Stimulated activated naive CD8-positive, alpha-beta T cell treated with anti-CD3 and anti-CD28 coated beads, Interleukin-15, amount 100 ng/mL, for 72 hours (primary cell): ENCODE data around the gene TBL2.
"Not testable (repeated sequence)": the region's sequence is repeated elsewhere in the genome, so short reads cannot be mapped to it uniquely, and the experiment has no call there.

Experiments
- ATAC-seq: fragments of 150-1000 bp; cut with Tn5 transposase; 2 replicates; pipeline ENCODE4 v1.10.0; 2021; ENCODE audit warnings: mild to moderate bottlenecking, moderate library complexity
- DNase-seq, 2 donors: peaks; one replicate each; pipeline ENCODE4 v3.0.0; 2021 to 2022
- H3K27ac Mint-ChIP-seq, 2 donors: one replicate each; pipeline ENCODE4 v1.8.0; 2022; ENCODE audit warnings: mild to moderate bottlenecking in 2 of 2, mixed read lengths in 2 of 2, moderate library complexity in 2 of 2
- H3K27me3 Mint-ChIP-seq: one replicate; pipeline ENCODE4 v1.8.0; 2022; ENCODE audit warnings: mixed read lengths
- H3K4me1 Mint-ChIP-seq: one replicate; pipeline ENCODE4 v1.8.0; 2022; ENCODE audit warnings: mild to moderate bottlenecking, mixed read lengths
- H3K4me3 Mint-ChIP-seq, 2 donors: one replicate each; pipeline ENCODE4 v1.8.0; 2022; ENCODE audit warnings: mild to moderate bottlenecking in 2 of 2, mixed read lengths in 2 of 2, moderate library complexity in 1 of 2
- H3K9me3 Mint-ChIP-seq, 2 donors: one replicate each; pipeline ENCODE4 v1.8.0; 2022; ENCODE audit warnings: mixed read lengths in 2 of 2

TBL2 gene

GRCh38 chr7:73565675-73566340 is 12.6 kb downstream of the TBL2 start:
- ATAC-seq = peak; percentile 34
- no peak for DNase-seq
- H3K9me3 Mint-ChIP-seq = no peaks in the 10 kb centered on the region
- H3K27me3 Mint-ChIP-seq = no peaks in the 10 kb centered on the region
- peaks cover 24% of the 10 kb centered on the region for H3K4me1 Mint-ChIP-seq
- H3K27ac Mint-ChIP-seq = peak overlapping the region in 1 of 2 donors; percentile 7
- H3K4me3 Mint-ChIP-seq = peak overlapping the region; percentile 40 to 74

DNA sequence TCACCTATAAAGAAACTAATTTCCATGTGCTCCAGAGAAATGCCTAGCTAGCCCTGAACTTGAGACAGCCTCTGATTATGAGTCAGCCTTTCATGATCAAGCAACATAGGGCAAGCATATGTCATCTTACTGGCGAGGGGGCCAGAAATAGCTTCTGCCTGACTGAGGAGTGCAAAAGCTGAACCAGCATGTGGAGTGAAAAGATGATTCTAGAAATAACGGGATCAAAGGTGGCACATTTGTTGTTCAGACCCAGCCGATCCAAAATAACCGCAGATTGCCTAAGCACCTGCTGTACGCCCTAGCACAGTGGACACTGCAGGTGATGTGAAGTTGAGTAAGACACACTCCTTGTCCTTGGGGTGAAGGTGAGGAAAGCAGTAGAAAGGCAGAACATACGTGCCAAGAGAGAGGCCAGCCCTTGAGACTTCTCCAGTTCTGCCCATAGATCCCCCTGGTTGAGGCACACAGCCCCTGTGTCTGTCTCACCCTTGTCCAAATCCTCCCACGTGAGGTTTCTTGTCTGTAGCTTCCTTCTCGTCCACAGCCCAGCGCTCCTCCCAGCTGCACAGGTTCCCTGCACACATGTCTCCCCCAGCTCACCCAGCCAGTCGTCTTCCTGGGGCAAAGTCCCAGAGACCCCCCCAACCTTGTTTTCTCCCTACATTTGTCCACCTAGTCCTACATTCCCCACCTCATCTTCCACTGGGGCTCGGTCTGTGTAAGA is 18.1 kb downstream of the TBL2 start:
- no peak for DNase-seq

DNA sequence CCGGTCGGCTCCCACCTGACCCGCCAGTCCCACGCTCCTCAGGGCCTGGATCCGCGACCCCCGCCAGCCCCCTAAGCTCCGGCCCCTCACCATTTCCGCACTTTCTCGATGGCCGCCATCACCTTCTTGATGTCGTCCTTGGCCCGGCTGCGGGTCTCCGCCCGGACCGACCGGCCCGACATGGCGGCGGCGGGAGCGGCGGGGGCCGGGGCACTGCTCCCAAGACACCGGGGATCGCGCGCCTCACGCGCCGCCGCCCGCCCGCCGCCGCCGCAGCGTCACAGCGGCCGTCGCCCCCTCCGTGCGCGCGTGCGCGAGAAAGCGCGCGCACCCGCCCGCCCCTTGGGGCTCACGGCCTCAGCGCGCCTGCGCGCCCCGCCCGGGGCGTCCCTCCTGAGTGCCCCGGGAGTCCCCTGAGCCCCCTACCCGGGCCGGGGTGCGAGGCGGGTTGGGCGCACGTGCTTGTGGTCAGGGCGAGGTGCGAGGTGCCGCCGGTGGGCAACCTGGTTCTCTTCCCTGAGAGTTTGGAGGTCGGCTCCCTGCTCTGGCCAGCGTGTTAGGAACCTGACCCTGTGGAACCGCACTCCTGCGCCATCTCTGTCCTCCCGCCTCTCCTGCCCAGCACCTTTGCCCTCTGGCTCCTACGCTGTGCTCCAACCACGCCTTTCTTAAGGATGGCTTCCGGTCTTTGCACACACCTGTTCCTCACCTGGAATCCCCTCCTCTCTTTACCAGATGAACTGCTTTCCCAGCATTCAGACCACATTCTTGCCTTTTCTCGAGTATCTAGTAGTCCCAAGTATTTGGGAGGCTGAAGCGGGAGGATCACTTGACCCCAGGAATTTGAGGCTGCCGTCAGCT is 20.8 kb downstream of the TBL2 start, which contains the start of gene BCL7B:
BCL7B (minus strand) TSS at position 294 of the 861 bp plus-strand sequence; CDS start at position 182, 112 bp downstream.
- H3K4me1 Mint-ChIP-seq = peaks cover 42% of the 10 kb centered on the region
- H3K27ac Mint-ChIP-seq = peak within 1 kb of the TSS; percentile 99
- H3K27me3 Mint-ChIP-seq = no peaks in the 10 kb centered on the region
- ATAC-seq = peak; percentile 77
- DNase-seq = peak; percentile 81 to 83
- peak within 1 kb of the TSS; percentile 95 for H3K4me3 Mint-ChIP-seq
- no peaks in the 10 kb centered on the region for H3K9me3 Mint-ChIP-seq

More for the DNA sequence above, 18.1 kb downstream of the TBL2 start:
- Mint-ChIP-seq H3K9me3 (no peaks in the 10 kb centered on the region), H3K27ac (no peak overlapping the region), H3K4me1 (peaks cover 31% of the 10 kb centered on the region), H3K4me3 (no peak overlapping the region), H3K27me3 (no peaks in the 10 kb centered on the region)
- no peak for ATAC-seq

DNA sequence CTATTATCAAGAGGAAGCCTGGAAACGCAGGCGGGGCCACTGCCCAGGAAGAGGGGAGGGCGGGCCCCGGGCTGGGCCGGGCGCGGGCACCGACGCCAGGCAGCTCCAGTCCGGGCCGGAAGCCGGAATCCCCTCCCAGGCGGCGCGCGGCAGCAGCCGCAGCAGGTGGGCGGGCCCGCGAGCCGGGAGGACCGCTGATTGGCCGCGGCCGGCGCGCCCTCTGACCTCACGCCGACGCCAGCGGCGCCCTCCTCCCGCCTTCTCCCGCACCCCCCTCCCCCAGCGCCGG is 21.3 kb downstream of the TBL2 start:
- peak overlapping the region; percentile 97 to 99 for H3K27ac Mint-ChIP-seq
- no peaks in the 10 kb centered on the region for H3K9me3 Mint-ChIP-seq
- DNase-seq (peak; percentile 90 to 93), ATAC-seq (peak; percentile 95)
- peaks cover 46% of the 10 kb centered on the region for H3K4me1 Mint-ChIP-seq
- no peaks in the 10 kb centered on the region for H3K27me3 Mint-ChIP-seq
- peak overlapping the region; percentile 95 for H3K4me3 Mint-ChIP-seq

- ATAC-seq (no peak), DNase-seq (no peak)
- peaks cover 47% of the 10 kb centered on the region for H3K4me1 Mint-ChIP-seq
- peak overlapping the region; percentile 95 for H3K4me3 Mint-ChIP-seq
- H3K9me3 Mint-ChIP-seq = no peaks in the 10 kb centered on the region
- H3K27me3 Mint-ChIP-seq = no peaks in the 10 kb centered on the region
- H3K27ac Mint-ChIP-seq = peak overlapping the region; percentile 83 to 91
These were observed 21.9 kb downstream of the TBL2 start for GRCh38 chr7:73556208-73557107.

- Mint-ChIP-seq H3K27me3 (no peaks in the 10 kb centered on the region), H3K4me1 (peaks cover 43% of the 10 kb centered on the region), H3K9me3 (no peaks in the 10 kb centered on the region), H3K27ac (peak overlapping the region; percentile 4 to 72), H3K4me3 (peak overlapping the region; percentile 95)
- DNase-seq (no peak), ATAC-seq (no peak)
These were observed 22.9 kb downstream of the TBL2 start for GRCh38 chr7:73555411-73555982.

- DNase-seq, H3K27ac Mint-ChIP-seq, ATAC-seq, H3K9me3 Mint-ChIP-seq, H3K27me3 Mint-ChIP-seq, H3K4me3 Mint-ChIP-seq: not testable (repeated sequence)
- H3K4me1 Mint-ChIP-seq = peaks cover 49% of the 10 kb centered on the region
These were observed 28.3 kb downstream of the TBL2 start for GRCh38 chr7:73550093-73550492.

- peak overlapping the region in 1 of 2 donors; percentile 88 for H3K27ac Mint-ChIP-seq
- H3K27me3 Mint-ChIP-seq = no peaks in the 10 kb centered on the region
- no peaks in the 10 kb centered on the region for H3K9me3 Mint-ChIP-seq
- H3K4me1 Mint-ChIP-seq = peaks cover 40% of the 10 kb centered on the region
- DNase-seq (no peak), ATAC-seq (no peak)
- H3K4me3 Mint-ChIP-seq = no peak overlapping the region
These were observed 29.2 kb downstream of the TBL2 start for GRCh38 chr7:73549176-73549575.

GRCh38 chr7:73547841-73548240 is 30.5 kb downstream of the TBL2 start:
- no peak for DNase-seq
- no peaks in the 10 kb centered on the region for H3K27me3 Mint-ChIP-seq
- no peak for ATAC-seq
- H3K4me1 Mint-ChIP-seq = peaks cover 40% of the 10 kb centered on the region
- no peak overlapping the region for H3K4me3 Mint-ChIP-seq
- no peaks in the 10 kb centered on the region for H3K9me3 Mint-ChIP-seq
- H3K27ac Mint-ChIP-seq = peak overlapping the region in 1 of 2 donors; percentile 81

- no peaks in the 10 kb centered on the region for H3K27me3 Mint-ChIP-seq
- peaks cover 34% of the 10 kb centered on the region for H3K4me1 Mint-ChIP-seq
- DNase-seq = no peak
- ATAC-seq = no peak
- no peaks in the 10 kb centered on the region for H3K9me3 Mint-ChIP-seq
- no peak overlapping the region for H3K27ac Mint-ChIP-seq
- H3K4me3 Mint-ChIP-seq = no peak overlapping the region
These were observed 33.7 kb downstream of the TBL2 start for GRCh38 chr7:73544678-73545077.

- peaks cover 6% of the 10 kb centered on the region for H3K4me1 Mint-ChIP-seq
- H3K9me3 Mint-ChIP-seq = no peaks in the 10 kb centered on the region
- no peaks in the 10 kb centered on the region for H3K27me3 Mint-ChIP-seq
- ATAC-seq (no peak), DNase-seq (no peak)
- no peak overlapping the region for H3K4me3 Mint-ChIP-seq
- H3K27ac Mint-ChIP-seq = peak overlapping the region in 1 of 2 donors; percentile 40
These were observed 36.7 kb downstream of the TBL2 start for GRCh38 chr7:73541722-73542121.

GRCh38 chr7:73539709-73540108 is 38.7 kb downstream of the TBL2 start:
- no peak overlapping the region for H3K4me3 Mint-ChIP-seq
- no peaks in the 10 kb centered on the region for H3K9me3 Mint-ChIP-seq
- H3K27ac Mint-ChIP-seq = peak overlapping the region in 1 of 2 donors; percentile 48
- no peak for ATAC-seq
- no peaks in the 10 kb centered on the region for H3K4me1 Mint-ChIP-seq
- DNase-seq = no peak
- no peaks in the 10 kb centered on the region for H3K27me3 Mint-ChIP-seq

GRCh38 chr7:73538510-73538909 is 39.9 kb downstream of the TBL2 start:
- not testable (repeated sequence) for H3K27me3 Mint-ChIP-seq, ATAC-seq, DNase-seq, H3K4me1 Mint-ChIP-seq, H3K9me3 Mint-ChIP-seq, H3K4me3 Mint-ChIP-seq, H3K27ac Mint-ChIP-seq

- ATAC-seq = no peak
- Mint-ChIP-seq H3K4me1 (no peaks in the 10 kb centered on the region), H3K9me3 (no peaks in the 10 kb centered on the region)
These were observed 41.3 kb downstream of the TBL2 start for GRCh38 chr7:73537051-73537450.

DNA sequence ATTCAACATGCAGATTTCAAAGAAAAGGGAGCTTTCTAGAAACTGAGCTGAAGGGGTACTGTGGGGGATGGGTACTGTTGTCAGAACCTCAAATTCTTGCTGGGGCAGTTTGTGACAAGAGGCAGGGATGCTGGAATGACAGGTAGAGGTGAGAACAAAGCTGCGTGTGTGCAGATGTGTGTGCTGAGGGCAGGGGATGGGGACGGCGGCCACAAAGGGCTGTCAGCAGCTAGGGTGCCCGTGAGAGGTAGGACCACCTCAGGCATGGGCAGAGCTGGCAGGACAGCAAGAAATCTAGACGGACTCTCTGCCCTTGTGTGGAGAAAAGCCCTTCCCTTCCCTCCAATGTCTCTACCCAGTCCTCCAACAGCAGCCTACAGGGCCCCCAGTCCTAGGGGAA is 41.9 kb downstream of the TBL2 start:
- peak overlapping the region in 1 of 2 donors; percentile 40 for H3K27ac Mint-ChIP-seq

More at GRCh38 chr7:73537051-73537450, 41.3 kb downstream of the TBL2 start:
- Mint-ChIP-seq H3K27ac (no peak overlapping the region), H3K27me3 (no peaks in the 10 kb centered on the region), H3K4me3 (no peak overlapping the region)
- no peak for DNase-seq

More for the DNA sequence above, 41.9 kb downstream of the TBL2 start:
- ATAC-seq = no peak
- no peak for DNase-seq
- H3K4me1 Mint-ChIP-seq = no peaks in the 10 kb centered on the region
- no peaks in the 10 kb centered on the region for H3K27me3 Mint-ChIP-seq
- no peak overlapping the region for H3K4me3 Mint-ChIP-seq
- H3K9me3 Mint-ChIP-seq = no peaks in the 10 kb centered on the region
